Measurements from ENCODE around the gene KRCC1. TPM values are rescaled to one million over a fixed set of nuclear protein-coding genes. Genes with fewer than 3 reads are reported as not detected.

KRCC1 gene
- polyA plus RNA-seq, 1 donor from 2014 or later, result 26.6 TPM

DNA sequence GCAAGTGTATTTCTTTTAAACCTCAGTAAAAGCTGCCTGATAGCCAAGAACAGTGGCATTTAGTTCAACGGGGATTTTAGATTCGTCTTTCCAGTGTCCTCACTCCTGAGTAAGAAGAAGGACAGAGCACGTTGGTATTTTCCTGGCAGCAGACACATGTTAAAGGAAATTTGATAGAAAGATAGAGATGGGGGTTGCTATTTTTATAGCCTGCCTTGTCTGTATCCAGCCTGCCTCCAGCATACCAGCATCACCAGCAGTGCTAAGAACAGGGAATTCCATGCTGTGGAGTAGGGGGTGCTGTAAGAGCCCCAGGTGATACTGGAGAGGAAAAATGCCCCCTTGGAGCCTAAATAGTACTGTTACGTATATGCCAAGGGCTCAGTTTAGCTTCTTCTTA lies 11.0 kb upstream of the KRCC1 start:
- no peaks in the 10 kb centered on the region for H4K20me1 ChIP-seq (ENCODE audit: insufficient read depth)
- no peak overlapping the region for H2AFZ ChIP-seq (ENCODE audit: low read depth, low read length)
- H3K36me3 ChIP-seq (ENCODE audit: insufficient read depth, low read length), result no peaks in the 10 kb centered on the region
- H3K27me3 ChIP-seq (ENCODE audit: insufficient read depth, low read depth, low read length), result no peaks in the 10 kb centered on the region
- H3K27ac ChIP-seq (ENCODE audit: low read length), result no peak overlapping the region
- H3K79me2 ChIP-seq (replicated peaks; ENCODE audit: insufficient read depth, low read length), result no peaks in the 10 kb centered on the region
- no peaks in the 10 kb centered on the region for H3F3A ChIP-seq (ENCODE audit: insufficient read depth, low read length, poor library complexity, severe bottlenecking)
- TF ChIP-seq SMC3 (conservative IDR thresholded peaks at IDR 0.05; ENCODE audit: poor library complexity), result no peak
- no peak for TF ChIP-seq RAD21 (conservative IDR thresholded peaks at IDR 0.05)
- TF ChIP-seq REST (IDR thresholded peaks at IDR 0.05; ENCODE audit: borderline replicate concordance), result no peak
- TF ChIP-seq EZH2 (IDR thresholded peaks at IDR 0.05; ENCODE audit: borderline replicate concordance, insufficient read depth, low read length, poor library complexity, severe bottlenecking), result no peak
- TF ChIP-seq POLR2AphosphoS5 (IDR thresholded peaks at IDR 0.05), result no peak
- no peak overlapping the region for H3K4me3 ChIP-seq (ENCODE audit: low read length)
- H3K4me2 ChIP-seq (ENCODE audit: low read length), result no peak overlapping the region
- H3K9ac ChIP-seq (ENCODE audit: low read length), result no peak overlapping the region
- H3K9me3 ChIP-seq (ENCODE audit: low read length), result no peaks in the 10 kb centered on the region
- H3K9me2 ChIP-seq (ENCODE audit: insufficient read depth, low read length), result no peaks in the 10 kb centered on the region

GRCh38 chr2:88061295-88061694 lies 5.7 kb upstream of the KRCC1 start:
- Histone ChIP-seq H3K27ac (ENCODE audit: low read length) (no peak overlapping the region), H3K9ac (ENCODE audit: low read length) (no peak overlapping the region), H3K9me2 (ENCODE audit: insufficient read depth, low read length) (no peaks in the 10 kb centered on the region), H3K4me3 (ENCODE audit: low read length) (no peak overlapping the region), H3K27me3 (ENCODE audit: insufficient read depth, low read depth, low read length) (no peaks in the 10 kb centered on the region), H3K9me3 (ENCODE audit: low read length) (no peaks in the 10 kb centered on the region), H3K36me3 (ENCODE audit: insufficient read depth, low read length) (no peaks in the 10 kb centered on the region), H2AFZ (ENCODE audit: low read depth, low read length) (no peak overlapping the region), H3F3A (ENCODE audit: insufficient read depth, low read length, poor library complexity, severe bottlenecking) (no peaks in the 10 kb centered on the region), H3K4me2 (ENCODE audit: low read length) (no peak overlapping the region), H3K79me2 (replicated peaks; ENCODE audit: insufficient read depth, low read length) (no peaks in the 10 kb centered on the region), H4K20me1 (ENCODE audit: insufficient read depth) (no peaks in the 10 kb centered on the region)
- TF ChIP-seq, protein P1, sequence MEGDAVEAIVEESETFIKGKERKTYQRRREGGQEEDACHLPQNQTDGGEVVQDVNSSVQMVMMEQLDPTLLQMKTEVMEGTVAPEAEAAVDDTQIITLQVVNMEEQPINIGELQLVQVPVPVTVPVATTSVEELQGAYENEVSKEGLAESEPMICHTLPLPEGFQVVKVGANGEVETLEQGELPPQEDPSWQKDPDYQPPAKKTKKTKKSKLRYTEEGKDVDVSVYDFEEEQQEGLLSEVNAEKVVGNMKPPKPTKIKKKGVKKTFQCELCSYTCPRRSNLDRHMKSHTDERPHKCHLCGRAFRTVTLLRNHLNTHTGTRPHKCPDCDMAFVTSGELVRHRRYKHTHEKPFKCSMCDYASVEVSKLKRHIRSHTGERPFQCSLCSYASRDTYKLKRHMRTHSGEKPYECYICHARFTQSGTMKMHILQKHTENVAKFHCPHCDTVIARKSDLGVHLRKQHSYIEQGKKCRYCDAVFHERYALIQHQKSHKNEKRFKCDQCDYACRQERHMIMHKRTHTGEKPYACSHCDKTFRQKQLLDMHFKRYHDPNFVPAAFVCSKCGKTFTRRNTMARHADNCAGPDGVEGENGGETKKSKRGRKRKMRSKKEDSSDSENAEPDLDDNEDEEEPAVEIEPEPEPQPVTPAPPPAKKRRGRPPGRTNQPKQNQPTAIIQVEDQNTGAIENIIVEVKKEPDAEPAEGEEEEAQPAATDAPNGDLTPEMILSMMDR (IDR thresholded peaks at IDR 0.05; ENCODE audit: poor library complexity, severe bottlenecking), result no peak
- TF ChIP-seq RAD21 (conservative IDR thresholded peaks at IDR 0.05) (no peak), POLR2AphosphoS5 (IDR thresholded peaks at IDR 0.05) (no peak), EP300 (conservative IDR thresholded peaks at IDR 0.05; ENCODE audit: poor library complexity, severe bottlenecking) (no peak), SMC3 (conservative IDR thresholded peaks at IDR 0.05; ENCODE audit: poor library complexity) (no peak), REST (IDR thresholded peaks at IDR 0.05; ENCODE audit: borderline replicate concordance) (no peak), TAF1 (IDR thresholded peaks at IDR 0.05; ENCODE audit: low read depth) (no peak), MXI1 (conservative IDR thresholded peaks at IDR 0.05; ENCODE audit: poor library complexity, severe bottlenecking) (no peak), EZH2 (IDR thresholded peaks at IDR 0.05; ENCODE audit: borderline replicate concordance, insufficient read depth, low read length, poor library complexity, severe bottlenecking) (no peak)
